Fibroblast of mammary gland (primary cell): Measurements from ENCODE around the gene PTGER1.

ENCODE experiments used
- DNase-seq: peaks from one replicate; pipeline ENCODE4 v3.0.0-alpha.2; 2010; ENCODE audit warnings: low read depth
- H3K4me3 ChIP-seq: 2 replicates; pipeline ENCODE4 v1.5.1; 2011; ENCODE audit warnings: low read depth, mild to moderate bottlenecking, low read length, moderate library complexity; ENCODE audit not compliant: control insufficient read depth
- TF ChIP-seq, protein P1 (sequence below): conservative IDR thresholded peaks from 2 replicates; pipeline ENCODE4 v1.5.1; 2011; ENCODE audit warnings: low read depth, low read length, inconsistent platforms; ENCODE audit not compliant: control insufficient read depth, insufficient read depth

Gene PTGER1

DNA sequence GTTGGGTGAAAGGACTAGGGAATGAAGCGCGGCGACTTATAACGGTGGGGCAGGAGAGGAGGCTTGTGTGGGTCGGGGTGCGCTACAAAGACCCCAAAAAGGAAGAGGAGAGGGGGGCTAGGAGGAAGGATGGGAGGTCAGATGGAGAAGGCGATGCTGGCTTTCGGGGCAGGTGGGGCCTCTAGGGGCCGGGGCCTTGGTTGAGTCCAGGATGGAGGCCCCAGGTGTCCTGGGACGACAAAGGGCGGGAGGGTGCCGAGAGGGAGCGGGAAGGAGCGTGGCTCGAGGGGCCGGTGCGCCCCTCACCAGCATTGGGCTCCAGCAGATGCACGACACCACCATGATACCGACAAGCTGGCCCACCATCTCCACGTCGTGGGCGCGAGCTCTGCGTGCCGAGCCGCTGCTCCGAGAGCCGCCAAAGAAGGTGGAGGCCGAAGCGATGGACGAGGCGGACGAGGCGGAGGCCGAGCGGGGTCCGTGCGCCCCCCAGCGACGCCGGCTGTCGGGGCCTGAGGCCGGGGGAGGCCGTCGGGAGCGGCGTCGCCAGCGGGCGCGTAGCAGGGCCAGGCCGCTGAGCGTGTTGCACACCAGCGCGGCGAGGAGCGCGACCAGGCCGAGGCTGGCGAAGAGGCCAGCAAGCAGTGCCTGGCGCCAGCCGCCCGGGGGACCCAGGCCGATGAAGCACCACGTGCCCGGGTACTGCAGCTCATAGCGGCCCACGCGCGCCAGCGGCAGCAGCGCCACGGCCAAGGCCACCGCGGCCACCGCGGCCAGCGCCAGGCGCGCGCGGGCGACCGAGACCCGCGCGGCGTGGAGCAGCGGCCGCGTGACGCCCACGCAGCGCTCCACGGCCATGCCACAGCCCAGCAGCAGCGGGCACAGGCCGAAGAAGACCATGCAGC lies 1.8 kb downstream of the PTGER1 start:
- H3K4me3 ChIP-seq: no peak overlapping the region
- TF ChIP-seq, protein P1, sequence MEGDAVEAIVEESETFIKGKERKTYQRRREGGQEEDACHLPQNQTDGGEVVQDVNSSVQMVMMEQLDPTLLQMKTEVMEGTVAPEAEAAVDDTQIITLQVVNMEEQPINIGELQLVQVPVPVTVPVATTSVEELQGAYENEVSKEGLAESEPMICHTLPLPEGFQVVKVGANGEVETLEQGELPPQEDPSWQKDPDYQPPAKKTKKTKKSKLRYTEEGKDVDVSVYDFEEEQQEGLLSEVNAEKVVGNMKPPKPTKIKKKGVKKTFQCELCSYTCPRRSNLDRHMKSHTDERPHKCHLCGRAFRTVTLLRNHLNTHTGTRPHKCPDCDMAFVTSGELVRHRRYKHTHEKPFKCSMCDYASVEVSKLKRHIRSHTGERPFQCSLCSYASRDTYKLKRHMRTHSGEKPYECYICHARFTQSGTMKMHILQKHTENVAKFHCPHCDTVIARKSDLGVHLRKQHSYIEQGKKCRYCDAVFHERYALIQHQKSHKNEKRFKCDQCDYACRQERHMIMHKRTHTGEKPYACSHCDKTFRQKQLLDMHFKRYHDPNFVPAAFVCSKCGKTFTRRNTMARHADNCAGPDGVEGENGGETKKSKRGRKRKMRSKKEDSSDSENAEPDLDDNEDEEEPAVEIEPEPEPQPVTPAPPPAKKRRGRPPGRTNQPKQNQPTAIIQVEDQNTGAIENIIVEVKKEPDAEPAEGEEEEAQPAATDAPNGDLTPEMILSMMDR: no peak
- no peak for DNase-seq

DNA sequence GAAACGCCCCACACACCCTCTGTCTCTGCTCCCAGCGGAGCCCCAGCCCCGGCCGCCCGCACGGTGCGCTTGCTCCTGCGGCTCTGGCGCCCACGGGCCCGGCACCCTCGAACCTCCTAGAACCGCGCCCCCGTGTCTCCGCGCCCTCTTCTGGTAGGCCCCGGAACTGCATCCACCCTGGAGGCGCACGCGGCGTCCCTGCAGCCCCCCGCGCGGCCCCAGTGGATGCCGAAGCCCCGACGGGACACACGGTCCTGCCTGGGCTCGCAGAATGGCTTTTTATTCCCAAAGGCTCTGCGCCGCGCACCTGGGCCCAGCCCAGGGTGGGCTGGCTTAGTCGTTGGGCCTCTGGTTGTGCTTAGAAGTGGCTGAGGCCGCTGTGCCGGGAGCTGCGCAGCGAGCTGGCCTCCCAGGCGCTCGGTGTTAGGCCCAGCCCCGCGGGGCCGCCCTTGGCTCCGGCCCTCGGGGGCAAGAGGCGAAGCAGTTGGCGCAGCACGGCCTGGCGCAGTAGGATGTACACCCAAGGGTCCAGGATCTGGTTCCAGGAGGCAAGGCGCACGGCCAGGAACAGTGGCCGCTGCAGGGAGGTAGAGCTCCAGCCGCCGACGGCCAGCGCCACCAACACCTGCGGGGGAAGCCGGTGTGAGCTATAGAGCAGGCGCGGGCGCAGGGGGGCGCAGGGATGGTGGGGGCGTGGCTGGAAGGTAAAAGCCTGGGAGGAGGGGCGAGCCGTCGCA lies 2.8 kb downstream of the PTGER1 start:
- no peak overlapping the region for H3K4me3 ChIP-seq
- TF ChIP-seq, protein P1: peak; percentile 59

DNA sequence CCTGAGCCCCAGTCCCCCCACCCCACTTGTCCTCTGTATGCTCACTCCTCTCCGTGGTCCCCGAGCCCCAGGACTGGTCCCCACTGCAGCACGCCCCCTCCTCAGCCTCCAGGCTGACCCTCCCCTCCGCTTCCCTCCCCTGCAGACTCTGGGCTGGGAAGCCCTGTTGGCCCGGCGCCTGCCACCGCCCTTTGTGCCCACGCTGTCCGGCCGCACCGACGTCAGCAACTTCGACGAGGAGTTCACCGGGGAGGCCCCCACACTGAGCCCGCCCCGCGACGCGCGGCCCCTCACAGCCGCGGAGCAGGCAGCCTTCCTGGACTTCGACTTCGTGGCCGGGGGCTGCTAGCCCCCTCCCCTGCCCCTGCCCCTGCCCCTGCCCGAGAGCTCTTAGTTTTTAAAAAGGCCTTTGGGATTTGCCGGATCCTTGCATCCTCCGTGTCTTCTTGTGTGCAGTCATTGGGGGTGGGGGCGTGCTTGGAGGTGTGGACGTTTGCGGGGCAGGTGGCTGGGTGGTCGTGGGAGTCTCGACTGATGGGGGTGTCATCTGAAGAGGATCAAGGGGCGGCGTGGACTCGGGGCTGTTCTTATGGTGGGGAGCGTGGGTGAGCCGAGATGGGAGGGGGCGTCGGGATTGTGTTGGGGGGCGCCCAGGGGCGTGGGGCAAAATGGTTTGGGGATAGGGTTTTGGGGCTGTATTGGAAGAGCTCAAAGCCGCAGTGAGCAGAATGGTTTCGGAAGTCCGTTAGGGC lies 3.5 kb downstream of the PTGER1 start:
- TF ChIP-seq, protein P1: no peak
- no peak overlapping the region for H3K4me3 ChIP-seq
- no peak for DNase-seq

More for the DNA sequence above, 2.8 kb downstream of the PTGER1 start:
- DNase-seq: peak; percentile 58

DNA sequence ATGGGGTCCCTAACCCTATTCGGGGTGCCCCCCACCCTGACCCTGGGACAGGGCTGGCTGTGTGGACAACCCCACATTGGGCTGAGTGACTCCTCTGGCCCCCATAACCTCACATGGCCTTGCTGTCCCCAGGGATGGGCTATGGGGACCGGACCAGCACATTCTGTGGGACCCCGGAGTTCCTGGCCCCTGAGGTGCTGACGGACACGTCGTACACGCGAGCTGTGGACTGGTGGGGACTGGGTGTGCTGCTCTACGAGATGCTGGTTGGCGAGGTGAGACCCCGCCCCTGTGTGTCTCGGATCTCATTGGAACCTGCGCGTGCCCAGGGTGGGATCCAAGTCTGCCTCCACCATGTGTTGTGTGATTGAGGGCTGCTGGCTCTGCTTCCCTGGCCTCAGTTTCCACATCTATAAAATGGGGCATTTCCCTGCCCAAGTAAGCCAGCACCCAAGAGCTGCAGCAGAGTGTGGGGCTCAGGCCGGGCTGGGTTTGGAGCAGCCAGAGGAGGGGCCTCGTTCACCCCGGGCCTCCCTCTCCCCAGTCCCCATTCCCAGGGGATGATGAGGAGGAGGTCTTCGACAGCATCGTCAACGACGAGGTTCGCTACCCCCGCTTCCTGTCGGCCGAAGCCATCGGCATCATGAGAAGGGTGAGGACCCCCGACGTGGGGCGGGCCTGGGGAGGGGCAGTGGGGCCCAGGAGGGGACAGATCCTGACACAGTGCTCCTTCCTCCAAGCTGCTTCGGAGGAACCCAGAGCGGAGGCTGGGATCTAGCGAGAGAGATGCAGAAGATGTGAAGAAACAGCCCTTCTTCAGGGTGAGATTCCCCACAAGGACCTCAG lies 4.9 kb downstream of the PTGER1 start:
- H3K4me3 ChIP-seq: no peak overlapping the region
- TF ChIP-seq, protein P1: no peak
- no peak for DNase-seq

DNA sequence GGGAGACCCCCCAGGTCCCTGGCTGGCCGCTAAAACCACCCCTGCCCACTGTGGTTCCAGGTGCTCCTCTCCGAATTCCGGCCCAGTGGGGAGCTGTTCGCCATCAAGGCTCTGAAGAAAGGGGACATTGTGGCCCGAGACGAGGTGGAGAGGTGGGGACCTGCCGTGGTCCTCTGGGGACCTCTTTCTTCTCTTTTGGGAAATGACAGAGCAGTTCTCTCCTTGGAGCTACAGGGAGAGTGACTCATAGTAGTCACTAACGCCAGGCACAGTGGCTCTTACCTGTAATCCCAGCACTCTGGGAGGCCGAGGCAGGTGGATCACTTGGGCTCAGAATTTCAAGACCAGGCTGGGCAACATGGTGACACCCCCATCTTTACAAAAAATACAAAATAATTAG lies 7.3 kb downstream of the PTGER1 start:
- TF ChIP-seq, protein P1: no peak
- H3K4me3 ChIP-seq: no peak overlapping the region
- DNase-seq: no peak

DNA sequence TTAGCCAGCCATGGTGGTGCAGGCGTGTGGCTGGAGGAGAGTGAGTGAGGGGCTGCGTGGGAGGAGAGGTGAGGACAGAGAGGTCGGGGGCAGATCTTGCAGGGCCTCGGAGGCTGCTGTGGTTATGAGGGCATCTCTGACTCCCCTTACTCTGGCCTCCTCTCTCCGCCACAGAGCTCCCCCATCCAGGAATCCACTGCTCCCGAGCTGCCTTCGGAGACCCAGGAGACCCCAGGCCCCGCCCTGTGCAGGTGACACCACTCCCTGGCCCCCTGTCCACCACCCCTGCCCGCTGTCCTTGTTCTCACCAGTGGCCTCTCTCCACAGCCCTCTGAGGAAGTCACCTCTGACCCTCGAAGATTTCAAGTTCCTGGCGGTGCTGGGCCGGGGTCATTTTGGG lies 7.8 kb downstream of the PTGER1 start:
- DNase-seq: no peak
- no peak overlapping the region for H3K4me3 ChIP-seq
- TF ChIP-seq, protein P1: no peak
